GM19463 (cell line): ENCODE data around the gene USP25.

Experiments
- ATAC-seq: cut with Tn5 transposase; IDR thresholded peaks from one replicate; pipeline ENCODE4 v1.9.1; 2021; ENCODE audit warnings: mild to moderate bottlenecking, moderate library complexity; ENCODE audit not compliant: unreplicated experiment

Gene USP25

DNA sequence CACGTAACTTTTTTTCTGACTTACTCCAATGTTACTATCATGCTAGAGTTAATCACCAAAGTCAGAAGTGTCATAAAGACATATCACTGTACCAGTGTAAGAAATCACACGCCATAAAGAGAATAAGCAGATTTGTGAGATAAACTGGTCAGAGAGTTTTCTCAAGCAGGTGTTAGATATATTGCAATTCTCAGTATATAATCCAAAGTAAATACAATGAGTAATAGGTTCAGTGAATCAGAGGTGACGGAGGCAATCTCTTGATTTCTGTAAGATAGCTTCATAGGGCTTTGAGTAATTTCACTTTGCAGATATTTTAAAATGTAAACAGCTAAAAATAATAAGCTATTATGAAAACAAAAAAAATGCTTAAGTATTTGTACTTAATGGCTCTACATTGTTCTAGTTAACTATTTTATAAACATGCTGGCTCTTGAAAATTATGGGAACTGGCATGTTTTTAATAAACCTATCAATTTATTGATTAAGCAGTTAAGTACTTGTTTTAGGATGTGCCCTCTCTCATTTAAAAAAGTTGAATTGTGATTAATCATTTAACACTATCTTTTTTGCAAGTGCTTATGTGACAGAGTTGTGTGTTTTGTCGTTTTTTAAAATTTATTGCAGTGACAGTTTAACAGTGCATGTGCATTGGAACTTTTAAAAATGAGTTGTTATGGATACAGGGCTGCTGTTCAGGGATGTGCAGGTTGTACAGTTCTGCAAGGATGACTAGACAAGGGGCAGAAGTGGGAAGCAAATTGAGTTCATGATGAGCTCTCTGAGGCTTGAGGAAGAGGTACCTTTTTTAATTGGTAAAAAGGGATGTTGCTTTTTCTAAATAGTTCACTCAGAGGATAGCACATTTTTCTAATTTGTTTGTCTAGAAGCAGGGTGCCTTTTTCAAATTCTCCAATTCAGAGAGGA is 119.1 kb downstream of the USP25 start:
- no peak for ATAC-seq

GRCh38 chr21:15849927-15850326 is 120.1 kb downstream of the USP25 start:
- ATAC-seq = no peak

DNA sequence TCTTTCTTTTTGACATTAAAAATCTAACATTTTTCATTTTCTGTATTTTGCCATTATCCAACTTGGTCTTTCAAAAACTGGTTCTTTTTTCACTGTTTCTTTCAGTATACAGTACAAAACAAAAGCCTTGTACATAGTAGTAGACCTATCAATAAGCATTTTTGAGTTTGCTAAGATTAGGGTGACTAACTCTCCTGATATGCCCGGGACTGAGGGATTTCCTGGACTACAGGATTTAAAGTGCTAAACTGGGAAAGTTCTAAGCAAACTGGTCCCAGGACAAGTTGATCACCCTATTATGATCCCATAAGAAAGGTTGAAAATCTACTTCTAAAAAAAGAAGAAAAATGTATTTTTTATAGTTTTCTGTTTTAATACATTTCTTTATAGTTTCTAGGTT is 120.9 kb downstream of the USP25 start:
- no peak for ATAC-seq

DNA sequence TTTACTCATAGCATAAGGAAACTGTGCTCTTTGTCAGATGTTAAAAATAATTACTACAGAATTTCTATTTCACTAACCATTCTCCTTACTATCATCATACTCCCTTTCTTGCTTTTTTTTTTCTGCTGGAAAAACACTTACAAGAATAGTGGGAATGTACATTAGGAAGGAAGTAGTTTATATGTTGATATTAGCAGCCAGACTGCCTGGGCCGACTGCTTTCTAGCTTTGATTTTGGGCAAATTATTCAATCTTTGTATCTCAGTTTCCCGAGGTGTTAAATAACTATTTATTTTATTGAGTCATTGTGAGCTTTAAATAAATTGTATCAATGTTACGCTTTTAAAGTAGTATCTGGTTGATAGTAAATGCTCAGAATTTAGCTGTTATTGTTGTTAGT is 122.4 kb downstream of the USP25 start:
- no peak for ATAC-seq

DNA sequence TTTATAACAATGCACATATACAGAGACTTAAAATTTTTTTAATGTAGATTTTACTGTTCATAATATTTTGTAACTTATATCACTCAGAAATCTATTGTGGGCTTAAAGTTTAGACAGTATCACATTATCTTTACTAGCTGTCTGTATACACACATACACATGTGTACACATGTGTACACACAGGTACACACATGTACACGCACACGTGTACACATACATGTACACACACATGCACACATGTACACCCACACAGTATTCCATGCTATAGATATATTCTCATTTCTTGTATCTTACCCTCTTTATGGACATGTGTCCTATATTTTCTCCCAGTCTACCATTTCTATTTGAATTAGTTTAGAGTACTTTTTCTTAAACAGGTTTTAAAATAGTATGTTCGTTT is 123.3 kb downstream of the USP25 start:
- no peak for ATAC-seq

DNA sequence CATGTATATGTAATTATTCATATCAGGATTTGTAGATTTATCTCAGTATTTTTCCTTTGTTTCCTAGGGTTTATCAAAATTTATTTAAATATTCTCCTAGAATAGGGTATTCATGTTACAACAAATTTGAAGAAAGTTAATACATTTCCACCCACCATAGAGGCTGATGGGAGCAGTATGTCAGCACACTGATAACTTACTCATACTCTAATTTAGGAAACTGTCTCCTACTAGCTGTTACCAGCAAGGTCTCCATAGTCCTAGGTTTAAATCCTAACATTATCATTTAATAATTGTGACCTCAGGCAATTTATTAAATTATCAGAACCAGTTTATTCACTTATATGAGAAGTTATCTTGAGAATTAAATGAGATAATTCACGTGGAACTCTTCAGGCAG is 127.0 kb downstream of the USP25 start:
- no peak for ATAC-seq

GRCh38 chr21:15857740-15858139 is 128.0 kb downstream of the USP25 start:
- ATAC-seq = no peak

DNA sequence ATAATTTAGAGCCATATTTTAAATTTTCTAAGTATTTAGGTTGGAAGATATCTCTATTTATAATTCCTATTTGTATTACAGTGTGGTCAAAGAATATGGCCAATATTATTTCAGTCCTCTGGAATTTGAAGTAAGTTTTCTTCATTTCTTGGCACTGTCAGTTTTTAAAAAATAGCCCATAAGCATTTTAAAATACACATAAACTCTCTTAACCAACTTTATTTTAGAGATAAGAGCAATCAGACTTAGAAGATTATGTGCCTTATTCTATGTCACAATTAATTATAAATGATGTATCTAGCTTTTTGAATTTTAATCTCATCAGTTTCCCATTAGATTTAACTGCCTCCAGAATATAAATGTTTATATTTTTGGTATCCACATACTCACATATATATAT is 130.8 kb downstream of the USP25 start:
- no peak for ATAC-seq

DNA sequence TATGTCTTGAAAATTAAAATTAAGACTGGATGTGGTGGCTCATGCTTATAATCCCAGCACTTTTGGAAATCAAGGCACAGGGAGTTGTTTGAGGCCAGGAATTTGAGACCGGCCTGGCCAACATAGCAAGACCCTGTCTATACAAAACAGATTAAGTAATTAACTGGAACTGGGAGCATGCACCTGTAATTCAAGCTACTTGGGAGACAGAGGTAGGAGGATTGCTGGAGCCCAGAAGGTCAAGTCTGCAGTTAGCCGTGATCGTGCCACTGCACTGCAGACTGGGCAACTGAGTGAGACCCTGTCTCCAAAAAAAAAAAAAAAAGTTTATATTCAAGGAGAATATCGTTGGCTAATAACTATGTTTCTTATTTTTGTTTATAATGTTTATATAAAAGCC is 139.2 kb downstream of the USP25 start:
- no peak for ATAC-seq

DNA sequence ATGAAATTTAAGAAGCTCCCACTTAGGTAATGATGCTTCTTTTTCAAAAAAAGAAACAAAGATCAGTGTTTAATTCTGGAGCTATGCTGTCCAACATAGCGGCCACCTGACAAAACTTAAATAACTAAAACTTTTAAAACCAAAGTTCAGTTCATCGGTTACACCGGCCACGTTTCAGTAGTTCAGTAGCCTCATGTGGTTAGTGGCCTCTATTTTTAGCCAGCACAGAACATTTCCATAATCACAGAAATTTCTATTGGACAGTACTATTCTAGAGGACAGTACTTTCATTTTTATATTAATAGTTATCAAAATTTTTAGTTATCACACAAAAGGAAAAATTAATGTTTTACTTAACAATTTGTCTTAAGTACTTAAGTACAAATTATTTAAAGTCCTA is 141.0 kb downstream of the USP25 start:
- ATAC-seq = peak; percentile 65

DNA sequence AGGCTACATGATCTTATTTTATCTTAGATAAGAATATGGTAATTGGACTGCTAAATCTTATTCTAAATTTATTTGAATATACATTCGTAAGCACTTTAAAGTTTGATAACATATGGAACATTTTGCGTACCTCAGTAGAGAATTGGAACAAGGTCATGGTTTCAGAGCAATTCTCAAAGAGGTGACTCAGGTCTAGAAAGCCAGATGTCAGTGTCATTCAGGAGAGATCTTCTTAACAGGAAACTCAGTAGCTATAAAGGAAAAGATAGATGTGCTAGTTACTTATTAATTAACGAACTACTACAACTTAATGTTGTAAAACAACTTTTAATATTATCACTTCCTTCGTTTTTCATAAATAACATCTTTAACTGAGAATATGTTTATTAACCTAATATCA is 142.5 kb downstream of the USP25 start:
- peak; percentile 80 for ATAC-seq

- no peak for ATAC-seq
Observed at GRCh38 chr21:15874615-15875014, 144.8 kb downstream of the USP25 start.

DNA sequence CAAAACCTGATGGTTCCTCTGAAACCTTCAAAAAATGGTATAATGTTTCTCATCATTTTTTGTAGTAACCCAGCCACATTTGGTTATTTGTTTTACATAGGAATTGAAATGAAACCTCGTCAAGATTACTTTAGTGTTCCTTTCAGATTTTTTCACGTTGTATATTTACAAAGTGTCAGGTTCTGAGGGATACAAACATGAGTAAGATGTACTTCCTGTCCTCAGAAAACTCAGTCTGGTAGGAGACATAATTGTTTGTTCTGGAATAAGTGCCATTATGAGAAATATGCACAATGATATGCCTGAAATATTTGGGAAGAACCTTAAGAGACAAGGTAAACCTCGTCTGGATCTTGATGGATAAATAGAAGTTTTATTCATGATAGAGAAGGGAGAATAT is 145.5 kb downstream of the USP25 start:
- no peak for ATAC-seq

GRCh38 chr21:15893902-15894301 is 164.1 kb downstream of the USP25 start:
- no peak for ATAC-seq

- ATAC-seq = no peak
Observed at GRCh38 chr21:15894596-15894995, 164.8 kb downstream of the USP25 start.

DNA sequence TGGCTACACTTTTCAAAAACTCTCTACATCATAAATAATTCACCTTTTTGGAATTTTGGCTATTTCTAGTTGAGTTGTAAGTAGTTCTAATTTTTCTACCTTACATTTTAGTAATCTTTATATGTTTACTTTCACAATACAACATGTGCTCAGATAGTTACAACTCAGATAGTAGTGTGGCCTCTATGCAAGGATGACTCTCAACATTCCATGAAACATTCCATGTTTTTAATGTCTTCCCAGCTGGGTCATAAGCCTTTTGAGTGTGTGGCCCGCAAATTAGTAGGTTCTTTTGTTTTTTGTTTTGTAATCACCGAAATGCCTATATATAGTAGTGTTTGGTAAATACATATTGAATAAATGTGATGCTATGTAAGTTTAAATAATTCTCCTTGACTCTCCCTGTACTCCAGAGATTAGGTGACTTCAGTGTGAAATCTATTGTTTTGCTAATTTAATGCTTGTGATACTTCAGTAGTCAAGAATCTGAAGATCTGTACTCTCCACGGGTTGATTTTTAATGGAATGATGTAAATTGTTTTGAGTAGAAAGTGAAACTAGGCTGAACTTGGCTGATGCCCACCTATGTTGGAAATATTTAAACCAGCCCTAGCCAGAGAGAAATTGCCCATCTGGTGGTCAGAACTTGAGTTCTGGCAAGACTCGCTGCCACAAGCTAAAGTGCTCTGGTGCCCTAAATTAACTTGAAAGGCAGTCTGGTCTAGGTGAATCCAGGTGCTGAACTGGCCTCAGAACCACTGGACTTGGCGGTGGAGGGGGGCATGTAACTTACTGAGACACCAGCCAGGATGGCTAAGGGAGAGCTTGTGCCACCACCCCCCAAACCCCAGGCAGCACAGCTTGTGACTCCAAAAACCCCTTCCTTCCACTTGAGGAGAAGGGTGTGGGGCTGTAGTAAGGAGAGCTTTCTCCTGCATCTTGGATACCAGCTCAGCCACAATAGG is 165.6 kb downstream of the USP25 start:
- ATAC-seq = no peak

DNA sequence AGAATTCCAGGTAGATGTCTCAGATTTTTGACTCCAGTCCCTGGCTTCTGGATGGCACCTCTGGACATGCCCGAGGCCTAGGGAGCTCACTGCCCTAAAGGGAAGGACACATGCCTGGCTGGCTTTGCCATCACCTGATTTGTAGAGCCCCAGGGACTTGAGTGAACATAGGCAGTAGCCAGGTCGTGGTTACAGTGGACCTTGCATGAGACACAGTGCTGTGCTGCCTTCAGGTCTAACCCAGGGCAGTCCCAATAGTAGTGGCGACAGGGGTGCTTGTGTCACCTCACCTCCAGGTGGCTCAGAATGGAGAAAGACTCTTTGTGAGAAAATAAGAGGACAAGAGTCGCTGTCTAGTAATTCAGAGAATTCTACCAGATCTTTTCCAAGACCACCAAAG is 166.7 kb downstream of the USP25 start:
- ATAC-seq = no peak

- no peak for ATAC-seq
Observed at GRCh38 chr21:15904389-15904788, 174.6 kb downstream of the USP25 start.

- no peak for ATAC-seq
Observed at GRCh38 chr21:15908187-15908586, 178.4 kb downstream of the USP25 start.

- ATAC-seq = no peak
Observed at GRCh38 chr21:15928196-15928595, 198.4 kb downstream of the USP25 start.

- no peak for ATAC-seq
Observed at GRCh38 chr21:15928686-15929425, 199.1 kb downstream of the USP25 start.
